ENCODE data around the gene FASTK. TPM values are rescaled to one million over a fixed set of nuclear protein-coding genes. Genes with fewer than 3 reads are reported as not detected.
A peak's percentile ranks its signal among the peaks of the same experiment; 100 is the strongest.
"Not testable (repeated sequence)": the region's sequence is repeated elsewhere in the genome, so short reads cannot be mapped to it uniquely, and the experiment has no call there.

Gene FASTK
- total RNA-seq, 4 donors from 2014 or later, result 69.9 to 139 (median 79.7) TPM

GRCh38 chr7:151046603-151047573 is 33.7 kb downstream of the FASTK start:
- Histone ChIP-seq H3K9me3 (no peaks in the 10 kb centered on the region), H3K27me3 (no peaks in the 10 kb centered on the region), H3K4me1 (peaks cover 0 to 27% (median 12%) of the 10 kb centered on the region in 4 donors), H3K27ac (peak overlapping the region in 2 of 4 donors; percentile 34 to 70), H3K4me3 (no peak overlapping the region), H3K36me3 (peaks cover 0 to 45% (median 0%) of the 10 kb centered on the region in 3 donors)
- DNase-seq (ENCODE audit: low spot score in 2 of 2), result no peak
- TF ChIP-seq POLR2A (IDR thresholded peaks at IDR 0.05), result no peak
- TF ChIP-seq CTCF (IDR thresholded peaks at IDR 0.05), result no peak
- no peak for TF ChIP-seq EP300 (IDR thresholded peaks at IDR 0.05)
- 28 to 37% methylated on average over 14 of the region's 14 CpGs for whole genome bisulfite sequencing, 2 donors

- DNase-seq (ENCODE audit: low spot score in 2 of 2), result no peak
- Histone ChIP-seq H3K27ac (no peak overlapping the region), H3K4me3 (no peak overlapping the region), H3K9me3 (no peaks in the 10 kb centered on the region), H3K4me1 (peaks cover 0 to 20% (median 9%) of the 10 kb centered on the region in 4 donors), H3K27me3 (no peaks in the 10 kb centered on the region), H3K36me3 (peaks cover 0 to 53% (median 0%) of the 10 kb centered on the region in 3 donors)
- 75 to 80% methylated on average over 5 to 9 of the region's 9 CpGs for WGBS, 2 donors
- TF ChIP-seq POLR2A (IDR thresholded peaks at IDR 0.05) (no peak), EP300 (IDR thresholded peaks at IDR 0.05) (no peak), CTCF (IDR thresholded peaks at IDR 0.05) (no peak)
Observed at GRCh38 chr7:151045967-151046366, 34.6 kb downstream of the FASTK start.

GRCh38 chr7:151045262-151045661 is 35.3 kb downstream of the FASTK start:
- Histone ChIP-seq H3K4me3 (no peak overlapping the region), H3K36me3 (peaks cover 0 to 57% (median 0%) of the 10 kb centered on the region in 3 donors), H3K4me1 (peaks cover 0 to 16% (median 9%) of the 10 kb centered on the region in 4 donors), H3K27me3 (no peaks in the 10 kb centered on the region), H3K9me3 (no peaks in the 10 kb centered on the region), H3K27ac (no peak overlapping the region)
- no peak for TF ChIP-seq EP300 (IDR thresholded peaks at IDR 0.05)
- TF ChIP-seq CTCF (IDR thresholded peaks at IDR 0.05), result no peak
- no peak for TF ChIP-seq POLR2A (IDR thresholded peaks at IDR 0.05)
- WGBS, 2 donors, result 58 to 60% methylated on average over 3 to 7 of the region's 11 CpGs
- DNase-seq (ENCODE audit: low spot score in 2 of 2), result no peak

GRCh38 chr7:151043959-151044358 is 36.6 kb downstream of the FASTK start:
- TF ChIP-seq CTCF (IDR thresholded peaks at IDR 0.05) (no peak), EP300 (IDR thresholded peaks at IDR 0.05) (no peak), POLR2A (IDR thresholded peaks at IDR 0.05) (no peak)
- Histone ChIP-seq H3K27ac (no peak overlapping the region), H3K36me3 (peaks cover 0 to 57% (median 0%) of the 10 kb centered on the region in 3 donors), H3K9me3 (no peaks in the 10 kb centered on the region), H3K27me3 (no peaks in the 10 kb centered on the region), H3K4me1 (peaks cover 0 to 28% (median 15%) of the 10 kb centered on the region in 4 donors), H3K4me3 (no peak overlapping the region)
- WGBS, 2 donors, result 80 to 92% methylated on average over 8 to 17 of the region's 20 CpGs
- DNase-seq (ENCODE audit: low spot score in 2 of 2), result no peak

- not testable (repeated sequence) for H3K27me3 ChIP-seq; H3K27ac ChIP-seq; DNase-seq (ENCODE audit: low spot score in 2 of 2); H3K4me3 ChIP-seq; H3K9me3 ChIP-seq
- H3K4me1 ChIP-seq, result peaks cover 0 to 33% (median 18%) of the 10 kb centered on the region in 4 donors
- 84 to 87% methylated on average over 10 of the region's 10 CpGs for WGBS, 2 donors
- H3K36me3 ChIP-seq, result peaks cover 0 to 59% (median 0%) of the 10 kb centered on the region in 3 donors
Observed at GRCh38 chr7:151043449-151043848, 37.2 kb downstream of the FASTK start.
